Endothelial cell of umbilical vein (primary cell): ENCODE measurements around the gene KANK2.
"Not testable (repeated sequence)": the region's sequence is repeated elsewhere in the genome, so short reads cannot be mapped to it uniquely, and the experiment has no call there.

Experiments
- FOS ChIP-seq: IDR thresholded peaks from 2 replicates; pipeline ENCODE4 v1.6.1; 2011; ENCODE audit warnings: mild to moderate bottlenecking, low read length, moderate library complexity, borderline replicate concordance; ENCODE audit not compliant: insufficient read depth
- POLR2A ChIP-seq: IDR thresholded peaks from 2 replicates; pipeline ENCODE4 v1.6.1; 2012; ENCODE audit warnings: low read depth, mild to moderate bottlenecking, control low read depth, low read length
- POLR2AphosphoS5 ChIP-seq: IDR thresholded peaks from 2 replicates; pipeline ENCODE4 v1.6.1; 2012; ENCODE audit warnings: low read depth, mild to moderate bottlenecking, control low read depth, low read length, moderate library complexity; ENCODE audit not compliant: insufficient read depth
- TF ChIP-seq, protein P1 (sequence below), 2 donors: IDR thresholded peaks; 1 replicate in 1 of 2; 2 replicates in 1 of 2; pipeline ENCODE4 v1.5.1; 2011; ENCODE audit warnings: low read length in 2 of 2, mild to moderate bottlenecking in 2 of 2, moderate library complexity in 2 of 2, control low read depth in 1 of 2, inconsistent platforms in 1 of 2, low read depth in 1 of 2; ENCODE audit not compliant: insufficient read depth in 1 of 2; ENCODE audit errors: extremely low read depth in 1 of 2

DNA sequence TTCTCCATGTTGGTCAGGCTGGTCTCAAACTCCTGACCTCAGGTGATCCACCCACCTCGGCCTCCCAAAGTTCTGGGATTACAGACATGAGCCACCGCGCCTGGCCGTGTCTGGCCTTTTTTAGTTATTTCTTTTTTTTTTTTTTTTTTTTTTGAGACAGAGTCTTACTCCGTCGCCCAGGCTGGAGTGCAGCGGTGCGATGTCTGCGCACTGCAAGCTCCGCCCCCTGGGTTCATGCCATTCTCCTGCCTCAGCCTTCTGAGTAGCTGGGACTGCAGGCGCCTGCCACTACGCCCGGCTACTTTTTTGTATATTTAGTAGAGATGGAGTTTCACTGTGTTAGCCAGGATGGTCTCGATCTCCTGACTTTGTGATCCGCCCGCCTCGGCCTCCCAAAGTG lies 75.4 kb downstream of the KANK2 start:
- TF ChIP-seq, protein P1, sequence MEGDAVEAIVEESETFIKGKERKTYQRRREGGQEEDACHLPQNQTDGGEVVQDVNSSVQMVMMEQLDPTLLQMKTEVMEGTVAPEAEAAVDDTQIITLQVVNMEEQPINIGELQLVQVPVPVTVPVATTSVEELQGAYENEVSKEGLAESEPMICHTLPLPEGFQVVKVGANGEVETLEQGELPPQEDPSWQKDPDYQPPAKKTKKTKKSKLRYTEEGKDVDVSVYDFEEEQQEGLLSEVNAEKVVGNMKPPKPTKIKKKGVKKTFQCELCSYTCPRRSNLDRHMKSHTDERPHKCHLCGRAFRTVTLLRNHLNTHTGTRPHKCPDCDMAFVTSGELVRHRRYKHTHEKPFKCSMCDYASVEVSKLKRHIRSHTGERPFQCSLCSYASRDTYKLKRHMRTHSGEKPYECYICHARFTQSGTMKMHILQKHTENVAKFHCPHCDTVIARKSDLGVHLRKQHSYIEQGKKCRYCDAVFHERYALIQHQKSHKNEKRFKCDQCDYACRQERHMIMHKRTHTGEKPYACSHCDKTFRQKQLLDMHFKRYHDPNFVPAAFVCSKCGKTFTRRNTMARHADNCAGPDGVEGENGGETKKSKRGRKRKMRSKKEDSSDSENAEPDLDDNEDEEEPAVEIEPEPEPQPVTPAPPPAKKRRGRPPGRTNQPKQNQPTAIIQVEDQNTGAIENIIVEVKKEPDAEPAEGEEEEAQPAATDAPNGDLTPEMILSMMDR (IDR thresholded peaks at IDR 0.05; ENCODE audit: extremely low read depth in 1 of 2, insufficient read depth in 1 of 2, low read depth in 1 of 2, low read length in 2 of 2), result not testable (repeated sequence)
- not testable (repeated sequence) for TF ChIP-seq FOS, POLR2A, POLR2AphosphoS5
